ENCODE data around the gene POLA2. TPM values are rescaled to one million over a fixed set of nuclear protein-coding genes. Genes with fewer than 3 reads are reported as not detected.

The POLA2 gene
- total RNA-seq, 1 experiment from 2014 or later = 37.7 TPM

GRCh38 chr11:65311170-65311678 is 49.5 kb downstream of the POLA2 start:
- no peak overlapping the region for H3K23ac ChIP-seq (ENCODE audit: insufficient read length, low read depth, low read length)
- no peak overlapping the region for H3K27ac ChIP-seq (ENCODE audit: insufficient read length, low read depth, low read length)
- H3K9me3 ChIP-seq (ENCODE audit: control insufficient read depth, low read depth, low read length) = no peaks in the 10 kb centered on the region
- H3K79me1 ChIP-seq (ENCODE audit: insufficient read depth, low read depth, low read length, poor library complexity, severe bottlenecking) = no peaks in the 10 kb centered on the region
- H3K4ac ChIP-seq (ENCODE audit: low read depth, low read length) = no peak overlapping the region
- H2BK120ac ChIP-seq (ENCODE audit: low read depth, low read length, poor library complexity, severe bottlenecking) = no peak overlapping the region
- H3K27me3 ChIP-seq (ENCODE audit: insufficient read depth, low read length) = no peaks in the 10 kb centered on the region; the same call in 1 of the 2 replicates
- no peak overlapping the region for H2BK15ac ChIP-seq (ENCODE audit: low read depth, low read length)
- no peak for DNase-seq
- no peak overlapping the region for H3K9ac ChIP-seq (ENCODE audit: extremely low read depth, insufficient read length, low read length)
- no peaks in the 10 kb centered on the region for H4K20me1 ChIP-seq (ENCODE audit: control insufficient read depth, insufficient read depth, insufficient read length)
- H3K56ac ChIP-seq (ENCODE audit: insufficient read length, low read depth, low read length) = no peak overlapping the region
- H3T11ph ChIP-seq (ENCODE audit: low read length) = no peak overlapping the region
- no peaks in the 10 kb centered on the region; the same call in 1 of the 2 replicates for H3K4me1 ChIP-seq (ENCODE audit: insufficient read depth, low read length)
- H4K91ac ChIP-seq (ENCODE audit: insufficient read length, low read depth, low read length) = no peak overlapping the region
- Mint-ChIP-seq H3K27me3 (ENCODE audit: low read depth) (peaks cover 55% of the 10 kb centered on the region), H3K4me3 (no peak overlapping the region), H3K9me3 (no peaks in the 10 kb centered on the region), H3K4me1 (peaks cover 18 to 27% of the 10 kb centered on the region in 2 experiments), H3K27ac (no peak overlapping the region), H3K36me3 (ENCODE audit: insufficient read depth in 1 of 3, low read depth in 3 of 3) (no peaks in the 10 kb centered on the region; a peak in 1 of 7 replicates)
- H3K18ac ChIP-seq (ENCODE audit: insufficient read length, low read depth, low read length) = no peak overlapping the region
- no peak overlapping the region for H4K8ac ChIP-seq (replicated peaks; ENCODE audit: insufficient read length, low read depth, low read length)
- H2BK12ac ChIP-seq (ENCODE audit: insufficient read length, low read depth, low read length) = no peak overlapping the region
- peaks cover 11% of the 10 kb centered on the region for H3K23me2 ChIP-seq (ENCODE audit: insufficient read length, low read depth, low read length, poor library complexity, severe bottlenecking)
- whole genome bisulfite sequencing (ENCODE audit: extremely low coverage, insufficient read length, low lambda C conversion rate) = no CpG with 5 or more reads among the region's 5 CpGs
- no peak overlapping the region for H2BK5ac ChIP-seq (ENCODE audit: insufficient read length, low read length)
- no peak overlapping the region for H3K4me2 ChIP-seq (ENCODE audit: insufficient read depth, insufficient read length, low read length)
- no peak overlapping the region for H2BK20ac ChIP-seq (ENCODE audit: low read depth, low read length, poor library complexity, severe bottlenecking)
- H3K14ac ChIP-seq (ENCODE audit: insufficient read depth, low read length) = no peak overlapping the region
- TF ChIP-seq, protein P1, sequence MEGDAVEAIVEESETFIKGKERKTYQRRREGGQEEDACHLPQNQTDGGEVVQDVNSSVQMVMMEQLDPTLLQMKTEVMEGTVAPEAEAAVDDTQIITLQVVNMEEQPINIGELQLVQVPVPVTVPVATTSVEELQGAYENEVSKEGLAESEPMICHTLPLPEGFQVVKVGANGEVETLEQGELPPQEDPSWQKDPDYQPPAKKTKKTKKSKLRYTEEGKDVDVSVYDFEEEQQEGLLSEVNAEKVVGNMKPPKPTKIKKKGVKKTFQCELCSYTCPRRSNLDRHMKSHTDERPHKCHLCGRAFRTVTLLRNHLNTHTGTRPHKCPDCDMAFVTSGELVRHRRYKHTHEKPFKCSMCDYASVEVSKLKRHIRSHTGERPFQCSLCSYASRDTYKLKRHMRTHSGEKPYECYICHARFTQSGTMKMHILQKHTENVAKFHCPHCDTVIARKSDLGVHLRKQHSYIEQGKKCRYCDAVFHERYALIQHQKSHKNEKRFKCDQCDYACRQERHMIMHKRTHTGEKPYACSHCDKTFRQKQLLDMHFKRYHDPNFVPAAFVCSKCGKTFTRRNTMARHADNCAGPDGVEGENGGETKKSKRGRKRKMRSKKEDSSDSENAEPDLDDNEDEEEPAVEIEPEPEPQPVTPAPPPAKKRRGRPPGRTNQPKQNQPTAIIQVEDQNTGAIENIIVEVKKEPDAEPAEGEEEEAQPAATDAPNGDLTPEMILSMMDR (conservative IDR thresholded peaks at IDR 0.05) = no peak
- H3K79me2 ChIP-seq (ENCODE audit: insufficient read depth, low read length) = no peaks in the 10 kb centered on the region
- no peak overlapping the region for H4K5ac ChIP-seq (ENCODE audit: insufficient read length, low read depth, low read length)
- no peak overlapping the region for H2AFZ ChIP-seq (ENCODE audit: low read length)
- no peak overlapping the region for H2AK5ac ChIP-seq (ENCODE audit: insufficient read length, low read length)

All from H9 (cell line).